Peyer's patch (tissue), 4 donors: ENCODE measurements around the gene CYP19A1. TPM values are rescaled to one million over a fixed set of nuclear protein-coding genes. Genes with fewer than 3 reads are reported as not detected.

Experiments
- DNase-seq, 3 donors: peaks; one replicate each; pipeline ENCODE4 v3.0.0-alpha.2; 2017 to 2019
- H3K27ac ChIP-seq, 4 donors: fragments of 200-600 bp; sonication (generic); one replicate each; pipeline ENCODE4 v1.5.1; 2016 to 2019
- H3K27me3 ChIP-seq, 2 donors: fragments of 200-600 bp; sonication (generic); one replicate each; pipeline ENCODE4 v1.5.1; 2019
- H3K36me3 ChIP-seq, 3 donors: fragments of 200-600 bp; sonication (generic); one replicate each; pipeline ENCODE4 v1.5.1; 2016 to 2019
- H3K4me1 ChIP-seq, 4 donors: fragments of 200-600 bp; sonication (generic); one replicate each; pipeline ENCODE4 v1.5.1; 2016 to 2019
- H3K4me3 ChIP-seq, 4 donors: fragments of 200-600 bp; sonication (generic); 1 replicate in 3 of 4; 2 replicates in 1 of 4; pipeline ENCODE4 v1.5.1; 2016 to 2019; ENCODE audit warnings: mild to moderate bottlenecking in 1 of 4
- H3K9me3 ChIP-seq, 4 donors: fragments of 200-600 bp; sonication (generic); one replicate each; pipeline ENCODE4 v1.5.1; 2016 to 2019; ENCODE audit warnings: mild to moderate bottlenecking in 1 of 4
- POLR2A ChIP-seq, 2 donors: fragments of 450-650 bp; IDR thresholded peaks; one replicate each; pipeline ENCODE4 v1.5.1; 2017; ENCODE audit warnings: antibody characterized with exemption in 2 of 2, mild to moderate bottlenecking in 2 of 2, moderate library complexity in 2 of 2
- total RNA-seq, 4 donors: library from RNA; depleted of rRNA; stranded (reverse); fragments of >200 nt; gene quantifications; one replicate each; pipeline ENCODE4 v1.1.0, GENCODE V29; 2016
- TF ChIP-seq, protein P1 (sequence below), 6 experiments: fragments of 450-650 bp in 4 of 6; fragments of 200-600 bp in 2 of 6; sonication (generic) in 1 of 6; IDR thresholded peaks; one replicate each; pipeline ENCODE4 v1.5.1; 2017 to 2019; ENCODE audit warnings: antibody characterized with exemption in 6 of 6, mild to moderate bottlenecking in 3 of 6, moderate library complexity in 1 of 6

Gene CYP19A1
- total RNA-seq, 4 donors from 2014 or later, result 0.83 TPM; not detected in 3

DNA sequence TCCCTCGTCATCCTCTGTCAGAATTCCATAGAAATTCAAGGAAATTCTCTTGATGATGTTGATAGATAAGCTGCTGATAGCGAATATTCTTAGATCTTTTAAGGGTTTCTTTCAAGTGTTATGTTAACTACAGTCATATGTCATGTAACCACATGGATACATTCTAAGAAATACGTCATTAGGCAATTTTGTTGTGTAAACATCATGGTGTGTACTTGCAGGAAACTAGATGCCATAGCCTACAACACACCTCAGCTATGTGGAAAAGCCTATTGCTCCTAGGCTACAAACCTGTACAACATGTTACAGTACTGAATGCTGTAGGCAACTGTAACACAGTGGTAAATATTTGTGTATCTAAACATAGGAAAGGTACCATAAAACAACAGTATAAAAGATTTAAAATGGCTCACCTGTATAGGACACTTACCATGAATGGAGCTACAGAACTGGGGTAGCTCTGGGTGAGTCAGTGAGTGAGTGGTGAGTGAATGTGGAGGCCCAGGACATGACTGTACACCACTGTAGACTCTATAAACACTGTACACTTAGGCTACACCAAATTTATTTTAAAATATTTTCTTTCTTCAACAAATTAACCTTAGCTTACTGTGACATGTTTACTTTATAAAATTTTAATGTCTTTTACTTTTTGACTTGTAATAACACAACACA, 37.7 kb upstream of the CYP19A1 start:
- H3K4me1 ChIP-seq, result peaks cover 0 to 3% (median 0%) of the 10 kb centered on the region in 4 donors
- TF ChIP-seq POLR2A (IDR thresholded peaks at IDR 0.05), result no peak
- TF ChIP-seq, protein P1, sequence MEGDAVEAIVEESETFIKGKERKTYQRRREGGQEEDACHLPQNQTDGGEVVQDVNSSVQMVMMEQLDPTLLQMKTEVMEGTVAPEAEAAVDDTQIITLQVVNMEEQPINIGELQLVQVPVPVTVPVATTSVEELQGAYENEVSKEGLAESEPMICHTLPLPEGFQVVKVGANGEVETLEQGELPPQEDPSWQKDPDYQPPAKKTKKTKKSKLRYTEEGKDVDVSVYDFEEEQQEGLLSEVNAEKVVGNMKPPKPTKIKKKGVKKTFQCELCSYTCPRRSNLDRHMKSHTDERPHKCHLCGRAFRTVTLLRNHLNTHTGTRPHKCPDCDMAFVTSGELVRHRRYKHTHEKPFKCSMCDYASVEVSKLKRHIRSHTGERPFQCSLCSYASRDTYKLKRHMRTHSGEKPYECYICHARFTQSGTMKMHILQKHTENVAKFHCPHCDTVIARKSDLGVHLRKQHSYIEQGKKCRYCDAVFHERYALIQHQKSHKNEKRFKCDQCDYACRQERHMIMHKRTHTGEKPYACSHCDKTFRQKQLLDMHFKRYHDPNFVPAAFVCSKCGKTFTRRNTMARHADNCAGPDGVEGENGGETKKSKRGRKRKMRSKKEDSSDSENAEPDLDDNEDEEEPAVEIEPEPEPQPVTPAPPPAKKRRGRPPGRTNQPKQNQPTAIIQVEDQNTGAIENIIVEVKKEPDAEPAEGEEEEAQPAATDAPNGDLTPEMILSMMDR (IDR thresholded peaks at IDR 0.05), result no peak

DNA sequence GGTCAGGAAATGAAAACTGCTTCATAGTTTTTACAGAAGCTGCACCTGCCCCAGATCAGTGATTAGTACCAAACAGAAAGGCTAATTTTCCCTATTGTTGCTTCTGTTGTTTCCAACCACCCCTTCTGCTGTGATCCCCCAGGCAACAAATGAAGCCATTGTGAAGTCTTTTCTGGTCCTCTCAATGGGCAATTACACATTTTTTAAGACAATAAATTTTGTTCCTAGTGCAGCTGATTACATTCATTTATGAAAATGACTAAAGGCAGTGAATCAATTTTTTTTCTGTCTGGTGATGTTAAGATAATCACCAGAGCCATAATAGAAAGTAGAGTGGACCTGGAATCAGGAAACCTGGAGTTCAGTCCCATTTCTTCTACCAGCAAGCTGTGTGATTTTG, 35.7 kb upstream of the CYP19A1 start:
- Histone ChIP-seq H3K27ac (no peak overlapping the region), H3K4me1 (no peaks in the 10 kb centered on the region), H3K4me3 (no peak overlapping the region), H3K27me3 (no peaks in the 10 kb centered on the region), H3K9me3 (no peaks in the 10 kb centered on the region), H3K36me3 (no peaks in the 10 kb centered on the region)
- no peak for DNase-seq
- TF ChIP-seq, protein P1 (IDR thresholded peaks at IDR 0.05), result no peak
- no peak for TF ChIP-seq POLR2A (IDR thresholded peaks at IDR 0.05)

More for the DNA sequence above, 37.7 kb upstream of the CYP19A1 start:
- Histone ChIP-seq H3K27ac (no peak overlapping the region), H3K4me3 (no peak overlapping the region), H3K36me3 (no peaks in the 10 kb centered on the region), H3K9me3 (no peaks in the 10 kb centered on the region), H3K27me3 (no peaks in the 10 kb centered on the region)
- no peak for DNase-seq

DNA sequence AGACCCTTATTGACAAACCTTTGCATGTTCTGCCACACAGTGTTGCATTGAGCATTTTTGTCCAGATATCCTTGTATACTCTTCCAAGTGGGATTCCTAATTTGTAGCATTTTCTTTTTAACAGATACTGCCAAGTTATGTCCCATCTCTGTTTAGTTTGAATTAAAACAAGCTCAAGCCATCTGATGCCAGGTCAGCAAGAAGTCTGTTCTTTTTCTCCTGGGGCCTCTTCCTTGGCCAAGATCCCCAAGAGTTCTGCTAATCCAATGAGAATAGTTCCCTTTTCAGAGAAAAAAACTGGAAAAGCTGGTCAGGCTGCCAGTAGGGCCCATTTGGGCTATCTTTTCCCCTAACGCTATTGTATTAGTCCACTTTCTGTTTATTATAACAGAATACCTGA, 32.9 kb upstream of the CYP19A1 start:
- Histone ChIP-seq H3K36me3 (no peaks in the 10 kb centered on the region), H3K9me3 (no peaks in the 10 kb centered on the region), H3K27me3 (no peaks in the 10 kb centered on the region), H3K27ac (no peak overlapping the region), H3K4me1 (no peaks in the 10 kb centered on the region), H3K4me3 (no peak overlapping the region)
- TF ChIP-seq, protein P1 (IDR thresholded peaks at IDR 0.05), result no peak
- TF ChIP-seq POLR2A (IDR thresholded peaks at IDR 0.05), result no peak
- DNase-seq, result no peak

DNA sequence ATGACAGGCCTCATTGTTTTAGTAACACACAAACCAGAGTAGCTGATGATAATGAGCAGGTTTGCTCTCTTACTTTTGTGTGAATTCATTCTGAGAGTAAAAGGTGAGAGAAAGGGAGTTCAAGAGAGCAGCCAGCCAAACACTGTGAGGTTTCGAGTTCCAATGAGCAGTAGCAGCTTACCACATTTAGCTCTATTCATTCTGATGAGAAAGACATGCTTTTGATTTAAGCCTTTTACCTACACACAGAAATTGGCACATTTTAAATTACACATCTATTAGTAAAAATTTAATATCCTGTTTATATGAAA, 31.0 kb upstream of the CYP19A1 start:
- Histone ChIP-seq H3K27ac (no peak overlapping the region), H3K27me3 (no peaks in the 10 kb centered on the region), H3K36me3 (no peaks in the 10 kb centered on the region), H3K9me3 (no peaks in the 10 kb centered on the region), H3K4me3 (no peak overlapping the region), H3K4me1 (no peaks in the 10 kb centered on the region)
- TF ChIP-seq POLR2A (IDR thresholded peaks at IDR 0.05), result no peak
- TF ChIP-seq, protein P1 (IDR thresholded peaks at IDR 0.05), result no peak
- DNase-seq, result no peak

DNA sequence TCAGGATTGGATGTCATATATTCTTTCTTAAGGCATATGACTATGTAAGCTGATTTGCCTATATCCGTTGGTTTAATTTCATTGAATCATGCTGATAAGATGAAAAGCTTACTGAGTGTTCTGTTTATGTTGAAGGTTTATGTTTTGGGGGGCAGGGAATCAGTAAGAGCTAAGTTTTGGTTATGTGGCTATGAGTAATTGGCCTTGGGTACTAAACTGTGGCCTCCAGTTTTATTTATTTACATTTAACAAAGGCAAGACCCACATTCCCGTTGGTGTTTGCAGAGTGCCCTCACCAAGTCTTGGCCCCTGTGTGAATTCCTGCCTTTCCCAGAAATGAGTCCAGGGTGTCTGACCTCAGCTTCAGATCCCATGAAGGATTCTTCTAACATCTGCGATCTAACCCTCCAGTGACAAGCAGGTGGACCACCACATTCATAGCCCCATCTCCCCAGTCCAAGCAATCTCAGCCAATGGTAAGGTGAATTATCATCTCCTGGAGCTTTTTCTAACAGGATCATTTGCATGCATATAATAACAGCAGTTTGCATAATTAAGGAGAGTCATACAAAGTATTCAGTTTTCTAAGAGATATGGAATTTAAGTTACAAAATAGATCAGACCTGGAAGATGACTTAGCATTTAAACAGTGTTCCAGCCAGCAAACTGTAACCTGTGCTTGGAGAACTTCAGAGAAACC, 30.5 kb upstream of the CYP19A1 start:
- no peaks in the 10 kb centered on the region for H3K36me3 ChIP-seq
- H3K4me3 ChIP-seq, result no peak overlapping the region
- no peak for DNase-seq
- TF ChIP-seq POLR2A (IDR thresholded peaks at IDR 0.05), result no peak
- TF ChIP-seq, protein P1 (IDR thresholded peaks at IDR 0.05), result no peak
- H3K27me3 ChIP-seq, result no peaks in the 10 kb centered on the region
- no peaks in the 10 kb centered on the region for H3K4me1 ChIP-seq
- no peaks in the 10 kb centered on the region for H3K9me3 ChIP-seq
- H3K27ac ChIP-seq, result no peak overlapping the region
